Measurements from ENCODE around the gene POMGNT2.

DNA sequence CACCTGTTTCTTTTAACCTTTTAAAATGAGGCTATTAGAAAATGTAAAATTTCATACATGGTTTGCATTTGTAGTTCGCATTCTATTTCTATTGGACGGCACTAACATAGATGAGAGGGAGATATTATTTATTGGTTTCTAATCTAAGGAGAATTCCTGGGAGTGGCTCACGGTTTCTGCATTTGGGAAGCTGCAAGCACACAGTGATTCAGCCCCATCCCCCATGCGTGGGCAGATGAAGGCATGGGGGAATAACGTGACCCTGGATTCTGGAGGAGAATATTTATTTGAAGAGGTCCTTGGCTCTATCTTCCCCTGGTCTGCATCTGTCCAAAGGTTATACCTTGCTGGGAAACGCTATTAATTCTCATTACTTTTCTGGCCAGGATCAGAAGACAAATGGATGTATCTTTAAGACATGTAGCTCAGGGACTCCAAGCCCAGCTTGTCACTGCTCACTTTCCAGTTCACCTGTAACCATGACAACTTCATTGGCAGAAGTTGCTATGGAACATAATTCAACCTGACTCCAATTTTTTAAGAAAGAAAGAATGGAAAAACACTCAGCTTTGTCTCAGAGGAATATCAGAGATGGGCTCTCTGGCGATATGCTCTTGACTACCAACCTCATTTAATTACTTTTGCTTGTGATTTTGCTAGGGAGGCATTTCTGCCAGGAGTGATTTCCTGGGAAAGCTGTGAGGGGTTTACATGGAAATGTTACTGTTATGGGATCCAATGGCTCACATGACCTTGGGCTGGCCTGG is 27.2 kb upstream of the POMGNT2 start:
- TF ChIP-seq ZZZ3 (IDR thresholded peaks at IDR 0.05; ENCODE audit: control insufficient read depth, insufficient read length, low read depth) (no peak), NBN (IDR thresholded peaks at IDR 0.05) (no peak), CTCF (IDR thresholded peaks at IDR 0.05 in 2 of 3, conservative IDR thresholded peaks at IDR 0.05 in 1 of 3; ENCODE audit: control insufficient read depth in 2 of 3, extremely low read depth in 1 of 3, insufficient read depth in 1 of 3, low read depth in 3 of 3, low read length in 3 of 3) (no peak), USF2 (IDR thresholded peaks at IDR 0.05; ENCODE audit: borderline replicate concordance, low read depth, low read length) (no peak), SUZ12 (IDR thresholded peaks at IDR 0.05; ENCODE audit: unreplicated experiment) (no peak), CHD1 (IDR thresholded peaks at IDR 0.05; ENCODE audit: low read depth, low read length) (no peak), MAX (IDR thresholded peaks at IDR 0.05; ENCODE audit: low read depth, low read length) (no peak), POLR2A (IDR thresholded peaks at IDR 0.05; ENCODE audit: low read depth, low read length) (no peak)
- TF ChIP-seq, protein P1, sequence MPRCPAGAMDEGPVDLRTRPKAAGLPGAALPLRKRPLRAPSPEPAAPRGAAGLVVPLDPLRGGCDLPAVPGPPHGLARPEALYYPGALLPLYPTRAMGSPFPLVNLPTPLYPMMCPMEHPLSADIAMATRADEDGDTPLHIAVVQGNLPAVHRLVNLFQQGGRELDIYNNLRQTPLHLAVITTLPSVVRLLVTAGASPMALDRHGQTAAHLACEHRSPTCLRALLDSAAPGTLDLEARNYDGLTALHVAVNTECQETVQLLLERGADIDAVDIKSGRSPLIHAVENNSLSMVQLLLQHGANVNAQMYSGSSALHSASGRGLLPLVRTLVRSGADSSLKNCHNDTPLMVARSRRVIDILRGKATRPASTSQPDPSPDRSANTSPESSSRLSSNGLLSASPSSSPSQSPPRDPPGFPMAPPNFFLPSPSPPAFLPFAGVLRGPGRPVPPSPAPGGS (IDR thresholded peaks at IDR 0.05; ENCODE audit: borderline replicate concordance, insufficient read depth, low read depth, low read length, poor library complexity, severe bottlenecking): no peak
